Stimulated activated CD8-positive, alpha-beta memory T cell treated with anti-CD3 and anti-CD28 coated beads, Interleukin-7, amount 100 ng/mL, for 48 hours (primary cell): Measurements from ENCODE around the gene FAM24B.
"Not testable (repeated sequence)": the region's sequence is repeated elsewhere in the genome, so short reads cannot be mapped to it uniquely, and the experiment has no call there.

Experiments used
- DNase-seq, 2 donors: peaks; one replicate each; pipeline ENCODE4 v3.0.0-alpha.2; 2020; ENCODE audit warnings: low read depth in 1 of 2; ENCODE audit errors: extremely low read depth in 1 of 2

FAM24B gene, protein sequence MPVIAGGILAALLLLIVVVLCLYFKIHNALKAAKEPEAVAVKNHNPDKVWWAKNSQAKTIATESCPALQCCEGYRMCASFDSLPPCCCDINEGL

GRCh38 chr10:122879339-122880273, at the start of gene FAM24B:
TSS of gene FAM24B (minus strand) at chr10:122879581. CDS start at chr10:122850515, 29,066 bp downstream.
- DNase-seq = peak; percentile 75 to 95

- no peak for DNase-seq
Observed at GRCh38 chr10:122915700-122916099, 36.3 kb upstream of the FAM24B start.

GRCh38 chr10:122911889-122912484, 32.6 kb upstream of the FAM24B start:
- DNase-seq = peak; percentile 8 to 11

GRCh38 chr10:122910310-122910709, 30.9 kb upstream of the FAM24B start, which contains the start of gene FAM24A:
TSS of gene FAM24A (plus strand) at chr10:122910610. CDS start at chr10:122911635, 1,025 bp downstream.
- no peak for DNase-seq

GRCh38 chr10:122903861-122904260, 24.5 kb upstream of the FAM24B start:
- not testable (repeated sequence) for DNase-seq

GRCh38 chr10:122894261-122894944, 15.0 kb upstream of the FAM24B start:
- no peak for DNase-seq

GRCh38 chr10:122884166-122884565, 4.8 kb upstream of the FAM24B start:
- no peak for DNase-seq

DNA sequence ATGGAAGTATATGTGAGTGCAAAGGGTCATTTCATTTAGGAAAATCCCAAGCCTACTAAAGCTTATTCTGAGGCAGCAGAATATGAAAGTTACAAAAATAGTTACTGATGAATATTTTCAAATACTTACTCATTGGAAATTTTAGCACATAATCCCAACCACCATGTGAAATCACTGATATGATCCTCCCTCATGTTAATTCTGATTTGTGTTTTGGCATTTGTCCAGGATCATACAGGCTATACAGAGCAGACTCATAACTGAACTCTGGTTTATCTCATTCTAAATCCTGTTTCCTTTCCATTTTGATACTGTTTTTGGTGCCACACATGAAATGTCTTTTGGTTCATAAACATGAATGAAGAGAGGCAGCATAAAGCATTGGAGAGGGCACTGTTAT, 3.4 kb upstream of the FAM24B start:
- DNase-seq = no peak

GRCh38 chr10:122878799-122879338, 512 bp downstream of the FAM24B start:
- no peak for DNase-seq

- no peak for DNase-seq
Observed at GRCh38 chr10:122877264-122877663, 2.1 kb downstream of the FAM24B start.

DNA sequence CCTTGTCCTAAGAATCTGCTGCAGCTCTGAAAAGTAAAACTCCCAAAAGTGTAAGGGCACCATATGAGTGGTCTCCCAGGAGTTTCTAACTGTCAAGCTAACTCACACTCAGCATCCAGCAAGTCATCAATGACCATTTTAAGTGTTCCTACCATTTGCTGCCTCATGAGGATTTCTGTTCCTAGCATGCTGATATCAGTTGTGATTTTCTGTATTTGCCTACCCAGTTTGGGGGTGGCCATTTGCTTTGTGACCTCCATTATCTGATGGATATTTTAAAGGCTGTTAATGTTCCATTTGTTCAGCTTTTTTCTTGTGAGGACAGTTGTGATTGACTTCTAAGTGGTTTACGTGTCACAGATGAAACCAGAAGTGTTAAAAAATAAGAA, 2.9 kb downstream of the FAM24B start:
- DNase-seq = no peak

DNA sequence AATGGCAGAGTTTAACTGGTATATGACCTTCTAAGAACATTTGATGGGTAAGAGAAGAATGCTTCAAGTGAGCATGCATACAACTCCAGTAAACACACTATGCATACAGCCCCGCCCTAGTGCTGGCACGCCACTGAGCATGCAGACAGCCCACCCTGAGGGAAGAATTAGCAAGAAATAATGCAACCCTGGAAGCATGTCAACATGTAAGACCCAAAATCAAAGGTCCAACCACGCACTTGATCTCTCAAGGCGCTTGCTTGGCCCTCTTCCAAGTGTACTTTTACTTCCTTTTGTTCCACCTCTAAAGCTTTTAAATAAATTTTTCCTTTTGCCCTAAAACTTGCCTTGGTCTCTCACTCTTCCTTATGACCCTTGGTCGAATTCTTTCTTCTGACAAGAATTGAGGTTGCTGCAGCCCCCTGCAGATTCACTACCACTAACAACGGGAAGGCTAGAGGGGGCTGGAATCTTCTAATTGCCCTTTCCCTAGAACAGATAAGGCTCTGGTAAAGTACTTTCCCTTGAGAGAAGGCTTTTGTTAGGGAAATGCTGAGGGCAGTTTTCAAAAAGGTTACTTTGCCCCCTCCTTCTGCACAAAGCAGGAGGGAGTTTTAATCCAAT, 3.4 kb downstream of the FAM24B start:
- no peak for DNase-seq

DNA sequence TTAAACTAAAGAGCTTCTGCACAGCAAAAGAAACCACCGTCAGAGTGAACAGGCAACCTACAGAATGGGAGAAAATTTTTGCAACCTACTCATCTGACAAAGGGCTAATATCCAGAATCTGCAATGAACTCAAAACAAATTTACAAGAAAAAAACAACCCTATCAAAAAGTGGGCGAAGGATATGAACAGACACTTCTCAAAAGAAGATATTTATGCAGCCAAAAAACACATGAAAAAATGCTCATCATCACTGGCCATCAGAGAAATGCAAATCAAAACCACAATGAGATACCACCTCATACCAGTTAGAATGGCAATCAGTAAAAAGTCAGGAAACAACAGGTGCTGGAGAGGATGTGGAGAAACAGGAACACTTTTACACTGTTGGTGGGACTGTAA, 7.4 kb downstream of the FAM24B start:
- DNase-seq = not testable (repeated sequence)

DNA sequence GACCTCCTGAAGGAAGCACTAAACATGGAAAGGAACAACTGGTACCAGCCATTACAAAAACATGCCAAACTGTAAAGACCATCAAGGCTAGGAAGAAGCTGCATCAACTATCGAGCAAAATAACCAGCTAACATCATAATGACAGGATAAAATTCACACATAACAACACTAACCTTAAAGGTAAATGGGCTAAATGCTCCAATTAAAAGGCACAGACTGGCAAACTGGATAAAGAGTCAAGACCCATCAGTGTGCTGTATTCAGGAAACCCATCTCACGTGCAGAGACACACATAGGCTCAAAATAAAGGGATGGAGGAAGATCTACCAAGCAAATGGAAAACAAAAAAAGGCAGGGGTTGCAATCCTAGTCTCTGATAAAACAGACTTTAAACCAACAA, 10.6 kb downstream of the FAM24B start:
- DNase-seq = not testable (repeated sequence)

- not testable (repeated sequence) for DNase-seq
Observed at GRCh38 chr10:122866757-122867482, 12.5 kb downstream of the FAM24B start.

DNA sequence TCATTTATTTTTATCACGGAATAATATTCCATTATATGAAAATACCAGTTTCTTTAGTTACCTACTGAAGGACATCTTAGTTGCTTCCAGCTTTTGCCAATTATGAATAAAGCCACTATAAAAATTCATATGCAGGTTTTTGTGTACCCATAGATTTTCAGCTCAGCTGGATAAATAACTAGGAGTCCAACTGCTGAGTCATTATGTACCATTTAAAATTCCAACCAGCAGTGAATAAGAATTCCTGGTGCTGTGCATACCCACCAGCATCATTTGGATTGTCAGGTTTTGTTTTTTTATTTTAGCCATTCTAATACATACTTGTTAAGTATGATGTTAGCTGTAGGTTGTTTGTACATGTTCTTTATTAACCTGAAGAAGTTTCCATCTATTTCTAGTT, 14.5 kb downstream of the FAM24B start:
- DNase-seq = no peak

DNA sequence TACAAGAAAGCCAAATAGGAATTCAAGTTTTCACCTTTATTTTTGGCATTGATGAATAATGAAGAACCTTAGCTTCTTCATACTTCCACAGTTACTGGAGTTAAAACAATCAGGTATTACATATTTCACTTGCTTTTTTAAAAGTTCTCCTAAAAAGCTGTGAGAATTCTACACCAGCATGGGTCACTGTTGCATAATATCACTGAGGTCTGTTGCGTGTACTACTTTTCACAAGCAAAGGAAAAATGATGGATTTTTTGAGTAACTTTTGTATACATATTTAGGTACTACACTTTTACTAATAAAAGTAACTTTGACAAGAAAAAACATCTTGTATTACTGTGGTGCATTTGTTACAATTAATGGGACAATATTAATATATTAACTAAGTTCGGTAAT, 15.2 kb downstream of the FAM24B start:
- DNase-seq = no peak

DNA sequence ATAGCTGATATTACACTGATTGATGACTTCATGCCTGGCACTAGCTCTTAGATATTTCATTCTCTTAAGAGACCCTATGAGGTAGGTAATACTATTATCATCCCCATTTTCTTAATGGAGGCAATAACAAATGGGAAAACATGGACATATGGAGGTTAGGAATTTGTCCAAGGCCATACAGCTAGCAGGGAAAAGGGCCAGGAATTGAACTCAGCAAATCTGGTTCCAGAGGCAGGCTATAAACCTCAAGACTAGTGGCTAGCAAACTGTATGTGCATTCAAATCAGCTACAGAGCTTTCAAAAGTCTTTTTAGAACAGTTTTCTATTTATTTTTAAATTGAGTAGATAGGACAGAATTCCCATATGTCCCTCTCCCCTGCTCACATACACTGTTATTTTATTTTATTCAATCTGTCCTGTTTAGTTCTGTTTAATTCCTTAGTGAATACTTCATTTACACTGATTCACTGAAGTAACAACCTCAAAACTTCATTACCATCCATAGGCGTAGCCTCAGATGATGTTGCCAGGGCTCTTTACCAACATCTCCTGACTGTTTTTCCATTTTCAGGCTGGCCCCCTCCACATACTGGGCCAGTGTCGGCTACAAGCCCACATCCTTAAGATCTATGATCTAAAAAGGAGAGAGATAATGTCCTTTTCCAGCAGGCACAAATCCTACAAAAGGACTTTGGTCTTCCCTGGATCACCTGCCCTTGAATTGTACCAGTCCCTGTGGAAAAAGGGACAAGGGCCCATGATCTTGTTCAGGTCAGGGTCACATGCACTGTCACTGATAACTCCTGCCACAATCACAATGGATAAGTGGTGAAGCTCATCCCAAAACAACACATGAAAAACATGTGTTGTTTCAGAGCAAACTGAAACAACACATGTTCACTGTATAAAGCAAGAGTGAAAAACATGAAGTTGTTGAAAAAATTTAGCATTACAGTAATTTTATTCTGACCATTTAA, 15.9 kb downstream of the FAM24B start:
- DNase-seq = no peak

GRCh38 chr10:122861711-122862161, 17.6 kb downstream of the FAM24B start:
- DNase-seq = no peak
